ENCODE data around the gene ZNF205.
A peak's percentile ranks its signal among the peaks of the same experiment; 100 is the strongest.

Gene ZNF205

DNA sequence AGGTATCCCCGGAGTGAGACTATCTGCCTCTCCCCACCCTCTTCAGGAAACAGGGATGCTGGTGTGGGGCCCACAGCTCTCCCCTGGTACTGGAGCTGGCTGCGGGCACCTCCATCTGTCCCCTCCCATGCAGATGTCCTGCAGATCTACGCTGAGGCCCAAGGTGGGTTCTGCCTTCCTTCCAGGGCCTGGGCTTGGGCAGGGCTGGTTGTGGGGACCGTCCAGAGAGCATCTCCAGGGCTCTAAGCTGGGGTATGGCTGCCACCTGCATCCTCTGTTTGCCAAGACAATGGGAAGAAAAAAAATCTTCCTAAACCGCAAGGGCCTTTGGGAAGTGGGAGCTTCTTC lies 35.3 kb downstream of the ZNF205 start:
- DNase-seq (ENCODE audit: low read depth): no peak
- TF ChIP-seq, protein P1, sequence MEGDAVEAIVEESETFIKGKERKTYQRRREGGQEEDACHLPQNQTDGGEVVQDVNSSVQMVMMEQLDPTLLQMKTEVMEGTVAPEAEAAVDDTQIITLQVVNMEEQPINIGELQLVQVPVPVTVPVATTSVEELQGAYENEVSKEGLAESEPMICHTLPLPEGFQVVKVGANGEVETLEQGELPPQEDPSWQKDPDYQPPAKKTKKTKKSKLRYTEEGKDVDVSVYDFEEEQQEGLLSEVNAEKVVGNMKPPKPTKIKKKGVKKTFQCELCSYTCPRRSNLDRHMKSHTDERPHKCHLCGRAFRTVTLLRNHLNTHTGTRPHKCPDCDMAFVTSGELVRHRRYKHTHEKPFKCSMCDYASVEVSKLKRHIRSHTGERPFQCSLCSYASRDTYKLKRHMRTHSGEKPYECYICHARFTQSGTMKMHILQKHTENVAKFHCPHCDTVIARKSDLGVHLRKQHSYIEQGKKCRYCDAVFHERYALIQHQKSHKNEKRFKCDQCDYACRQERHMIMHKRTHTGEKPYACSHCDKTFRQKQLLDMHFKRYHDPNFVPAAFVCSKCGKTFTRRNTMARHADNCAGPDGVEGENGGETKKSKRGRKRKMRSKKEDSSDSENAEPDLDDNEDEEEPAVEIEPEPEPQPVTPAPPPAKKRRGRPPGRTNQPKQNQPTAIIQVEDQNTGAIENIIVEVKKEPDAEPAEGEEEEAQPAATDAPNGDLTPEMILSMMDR (IDR thresholded peaks at IDR 0.05; ENCODE audit: insufficient read depth, low read depth, low read length, missing control alignments): no peak
- no peak overlapping the region for H3K4me3 ChIP-seq (ENCODE audit: low read depth, low read length)

DNA sequence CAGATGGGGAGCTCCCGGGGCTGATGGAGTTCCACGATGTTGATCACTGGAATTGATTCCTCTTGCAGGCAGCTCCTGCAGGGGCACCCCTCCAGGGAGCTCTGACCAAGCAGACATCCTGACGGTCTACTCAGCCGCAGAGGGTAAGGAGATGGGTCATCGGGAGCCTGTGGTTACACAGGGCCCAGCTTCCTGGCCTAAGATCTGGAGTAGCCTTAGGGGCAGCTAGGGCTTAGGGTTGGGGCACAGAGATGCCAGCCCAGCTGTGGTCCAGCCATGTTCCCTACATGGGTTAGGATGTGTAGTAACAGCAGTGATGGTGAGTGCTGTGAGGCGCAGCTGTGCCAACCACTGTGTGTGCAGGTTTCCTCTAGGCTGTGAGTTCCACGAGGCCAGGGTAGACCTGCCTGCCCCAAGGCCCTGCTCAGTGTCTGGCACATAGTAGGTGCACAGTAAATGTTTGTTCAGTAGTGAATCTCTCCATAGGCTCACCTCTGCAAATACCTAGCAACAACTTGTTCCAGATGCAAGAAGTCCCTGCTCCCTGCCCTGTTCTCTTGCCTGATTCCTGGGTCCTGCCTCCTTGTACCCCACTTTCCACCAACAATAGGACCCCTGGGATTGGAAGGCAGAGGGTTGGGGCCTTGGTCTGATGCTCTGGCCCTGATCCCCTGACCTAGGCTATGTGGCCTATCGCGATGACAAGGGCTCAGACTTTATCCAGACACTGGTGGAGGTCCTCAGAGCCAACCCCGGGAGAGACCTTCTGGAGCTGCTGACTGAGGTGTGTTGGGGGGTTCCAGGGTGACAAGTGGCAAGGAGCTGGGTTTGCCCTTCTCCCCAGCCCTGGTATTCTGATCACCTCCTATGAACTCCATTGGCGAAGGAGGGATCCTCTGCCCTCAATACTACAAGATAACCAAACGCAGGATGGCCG lies 36.1 kb downstream of the ZNF205 start:
- TF ChIP-seq, protein P1 (IDR thresholded peaks at IDR 0.05; ENCODE audit: insufficient read depth, low read depth, low read length, missing control alignments): no peak
- no peak overlapping the region for H3K4me3 ChIP-seq (ENCODE audit: low read depth, low read length)
- DNase-seq (ENCODE audit: low read depth): no peak

DNA sequence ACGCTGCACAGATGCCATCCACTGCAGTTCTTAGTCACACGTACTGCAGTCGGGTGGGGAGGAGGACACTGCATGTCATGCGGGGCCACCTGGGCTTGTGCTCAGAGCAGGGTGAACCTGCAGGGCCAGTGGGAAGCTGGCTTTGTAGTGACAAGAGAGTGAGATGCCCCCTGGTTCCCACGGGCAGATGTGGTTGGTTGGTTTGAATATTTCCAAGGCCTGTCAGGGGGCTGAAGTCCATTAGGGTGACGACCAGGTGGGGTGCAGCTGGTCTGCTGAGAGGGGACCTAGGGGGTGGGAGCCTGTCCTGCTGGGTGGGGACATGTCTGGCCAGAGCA lies 36.8 kb downstream of the ZNF205 start:
- DNase-seq (ENCODE audit: low read depth): no peak
- peak overlapping the region; percentile 82; the same call in 1 of the 2 replicates for H3K4me3 ChIP-seq (ENCODE audit: low read depth, low read length)
- TF ChIP-seq, protein P1 (IDR thresholded peaks at IDR 0.05; ENCODE audit: insufficient read depth, low read depth, low read length, missing control alignments): no peak

DNA sequence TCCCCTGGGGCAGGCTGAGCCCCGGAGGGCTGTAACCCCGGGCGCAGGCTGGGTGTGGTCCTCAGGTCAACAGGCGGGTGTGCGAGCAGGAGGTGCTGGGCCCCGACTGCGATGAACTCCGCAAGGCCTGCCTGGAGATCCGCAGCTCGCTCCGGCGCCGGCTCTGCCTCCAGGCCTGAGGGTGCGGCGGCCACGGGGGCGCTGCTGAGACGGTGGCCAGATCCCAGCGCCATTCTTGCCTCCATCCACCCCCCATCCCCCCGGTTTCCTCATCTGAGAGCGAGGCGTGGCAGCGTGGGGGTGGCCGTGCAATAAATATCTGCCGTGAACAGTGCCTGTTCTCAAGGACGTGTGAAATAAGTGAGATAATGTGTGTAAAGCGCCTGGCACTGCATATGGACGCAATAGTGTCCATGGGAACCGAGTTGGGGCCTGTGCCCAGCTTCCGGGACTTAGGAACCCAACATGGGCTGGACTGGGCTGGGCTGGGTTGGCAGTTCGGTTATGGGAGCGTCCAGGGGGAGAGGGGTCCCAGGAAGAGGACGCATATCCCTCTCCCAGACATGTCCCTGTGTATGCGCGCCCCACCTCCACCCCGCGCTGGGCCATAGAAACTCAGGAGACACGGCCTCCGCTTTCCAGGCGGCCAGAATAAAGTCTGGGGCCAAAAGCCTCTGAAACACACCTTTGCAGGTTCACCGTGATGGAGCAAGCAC lies 37.4 kb downstream of the ZNF205 start:
- peak overlapping the region; percentile 82 for H3K4me3 ChIP-seq (ENCODE audit: low read depth, low read length)
- peak; percentile 80 for DNase-seq (ENCODE audit: low read depth)
- TF ChIP-seq, protein P1 (IDR thresholded peaks at IDR 0.05; ENCODE audit: insufficient read depth, low read depth, low read length, missing control alignments): peak; percentile 57

DNA sequence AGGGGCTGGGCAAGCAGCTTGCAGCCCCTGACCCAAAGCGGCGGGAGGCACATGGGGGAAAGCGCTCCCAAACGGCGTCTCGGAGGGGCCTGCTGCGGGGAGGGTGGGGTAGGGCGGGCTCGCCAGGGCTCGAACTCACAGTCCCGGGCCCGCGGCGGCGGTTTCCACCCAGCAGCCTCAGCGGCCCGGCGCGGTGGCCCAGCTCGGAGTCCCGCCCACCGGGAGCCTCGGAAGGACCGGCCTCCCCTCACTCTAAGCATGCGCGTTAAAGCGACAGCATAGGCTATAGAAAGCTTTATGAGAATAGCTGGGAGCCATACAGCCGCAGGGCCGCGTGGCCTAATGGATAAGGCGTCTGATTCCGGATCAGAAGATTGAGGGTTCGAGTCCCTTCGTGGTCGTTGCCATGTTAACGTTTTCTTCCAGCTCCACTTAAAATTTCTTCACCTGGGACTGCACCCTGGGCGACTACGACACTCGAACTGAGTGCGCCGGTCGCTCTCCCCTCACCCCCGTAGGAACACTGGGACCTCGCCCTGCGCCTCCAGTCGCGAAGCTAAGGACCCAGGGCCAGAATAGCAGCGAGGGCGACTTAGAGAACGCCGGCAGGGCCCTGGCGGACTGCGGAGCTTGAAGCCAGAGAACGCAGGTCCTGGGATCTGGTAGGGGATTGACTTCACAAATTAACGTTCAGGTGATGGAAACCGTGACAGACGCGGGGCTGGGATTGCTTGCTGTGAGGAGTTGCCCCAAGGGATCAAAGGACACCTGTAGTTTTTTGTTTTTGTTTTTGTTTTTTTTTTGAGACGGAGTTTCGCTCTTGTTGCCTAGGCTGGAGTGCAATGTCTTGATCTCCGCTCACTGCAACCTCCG lies 38.2 kb downstream of the ZNF205 start:
- TF ChIP-seq, protein P1 (IDR thresholded peaks at IDR 0.05; ENCODE audit: insufficient read depth, low read depth, low read length, missing control alignments): no peak
- peak; percentile 97 for DNase-seq (ENCODE audit: low read depth)
- H3K4me3 ChIP-seq (ENCODE audit: low read depth, low read length): peak overlapping the region; percentile 82

DNA sequence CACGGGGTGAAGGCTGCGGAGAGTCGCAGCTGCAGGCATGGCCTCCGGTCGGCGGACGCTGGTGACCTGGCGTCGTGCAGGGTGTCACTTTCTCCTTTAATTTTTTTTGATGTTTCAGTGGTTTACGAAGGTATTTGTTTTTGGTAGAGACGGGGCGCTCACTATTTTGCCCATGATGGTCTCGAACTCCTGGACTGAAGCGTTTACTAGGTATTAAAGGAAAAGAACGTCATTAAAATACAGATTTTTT lies 39.6 kb downstream of the ZNF205 start:
- TF ChIP-seq, protein P1 (IDR thresholded peaks at IDR 0.05; ENCODE audit: insufficient read depth, low read depth, low read length, missing control alignments): no peak
- H3K4me3 ChIP-seq (ENCODE audit: low read depth, low read length): peak overlapping the region; percentile 26; the same call in 1 of the 2 replicates
- no peak for DNase-seq (ENCODE audit: low read depth)

Data from GM12865 (cell line).